Esophagus squamous epithelium (tissue), 4 donors: ENCODE data around the gene ZNF260.
A peak's percentile ranks its signal among the peaks of the same experiment; 100 is the strongest.

Experiments used
- CTCF ChIP-seq, 6 experiments: fragments of 450-650 bp in 4 of 6; fragments of 200-600 bp in 2 of 6; sonication (generic) in 2 of 6; IDR thresholded peaks; one replicate each; pipeline ENCODE4 v1.5.1; 2016 to 2019; ENCODE audit warnings: antibody characterized with exemption in 6 of 6, mild to moderate bottlenecking in 4 of 6, moderate library complexity in 4 of 6
- POLR2A ChIP-seq, 4 donors: fragments of 450-650 bp; IDR thresholded peaks; one replicate each; pipeline ENCODE4 v1.6.1; 2017; ENCODE audit warnings: antibody characterized with exemption in 4 of 4, mild to moderate bottlenecking in 4 of 4, moderate library complexity in 3 of 4

GRCh38 chr19:36489920-36490415, 38.1 kb downstream of the ZNF260 start:
- TF ChIP-seq POLR2A (IDR thresholded peaks at IDR 0.05) (no peak), CTCF (IDR thresholded peaks at IDR 0.05) (peak in 1 of 6 experiments; percentile 15)
